Endothelial cell of umbilical vein (primary cell): ENCODE data around the gene LHFPL5.

Source experiments
- CTCF ChIP-seq, 2 donors: IDR thresholded peaks; 1 replicate in 1 of 2; 2 replicates in 1 of 2; pipeline ENCODE4 v1.5.1; 2011; ENCODE audit warnings: low read length in 2 of 2, mild to moderate bottlenecking in 2 of 2, moderate library complexity in 2 of 2, control low read depth in 1 of 2, inconsistent platforms in 1 of 2, low read depth in 1 of 2; ENCODE audit not compliant: insufficient read depth in 1 of 2; ENCODE audit errors: extremely low read depth in 1 of 2
- EZH2 ChIP-seq: IDR thresholded peaks from 2 replicates; pipeline ENCODE4 v1.6.1; 2012; ENCODE audit warnings: borderline replicate concordance, low read depth, mild to moderate bottlenecking, moderate library complexity, low read length, inconsistent platforms; ENCODE audit not compliant: severe bottlenecking

- no peak for TF ChIP-seq CTCF (IDR thresholded peaks at IDR 0.05; ENCODE audit: extremely low read depth in 1 of 2, insufficient read depth in 1 of 2, low read depth in 1 of 2, low read length in 2 of 2)
- no peak for TF ChIP-seq EZH2
These were observed 18.9 kb upstream of the LHFPL5 start for GRCh38 chr6:35786272-35786671.
